GM18517 (cell line): ENCODE data around the gene ADORA3.

Source experiments
- ATAC-seq: cut with Tn5 transposase; IDR thresholded peaks from one replicate; pipeline ENCODE4 v1.9.1; 2021; ENCODE audit warnings: mild to moderate bottlenecking, moderate library complexity; ENCODE audit not compliant: unreplicated experiment

ADORA3 gene

DNA sequence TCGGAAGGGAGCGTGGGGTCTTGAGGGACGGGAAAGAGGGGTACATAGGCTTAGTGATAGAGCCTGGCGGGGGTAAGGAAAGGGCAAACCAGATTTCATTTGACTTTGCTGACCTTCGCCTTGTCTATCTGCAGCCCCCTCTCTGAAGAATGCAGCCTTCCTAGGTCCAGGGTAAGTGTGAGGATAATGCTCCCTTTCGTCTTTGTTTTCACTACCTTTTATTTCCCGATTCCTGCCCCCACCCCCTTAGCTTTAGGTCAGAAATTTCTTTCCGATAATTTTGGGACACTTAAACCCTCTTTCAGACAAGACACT is 53.8 kb downstream of the ADORA3 start:
- ATAC-seq, result no peak
